Activated CD8-positive, alpha-beta memory T cell treated with anti-CD3 and anti-CD28 coated beads for 36 hours (primary cell): Measurements from ENCODE around the gene RAD51B. TPM values are rescaled to one million over a fixed set of nuclear protein-coding genes. Genes with fewer than 3 reads are reported as not detected.

Experiments
- CTCF ChIA-PET: fragments of 350-600 bp; sonication (Branson Sonifier 250); formaldehyde crosslinking; loops from one replicate; lab custom pipeline; 2021; ENCODE audit warnings: antibody characterized with exemption; lab: Charles Lee
- POLR2A ChIA-PET: fragments of 350-600 bp; sonication (Branson Sonifier 250); formaldehyde crosslinking; loops from one replicate; lab custom pipeline; 2021; ENCODE audit warnings: antibody characterized with exemption; lab: Charles Lee
- total RNA-seq, 2 experiments: library from RNA; stranded (reverse); gene quantifications; one replicate each; pipeline ENCODE4 v1.2.3, GENCODE V29; 2021

Gene RAD51B
- total RNA-seq, 2 experiments from 2014 or later = 25.0 to 26.0 TPM

DNA sequence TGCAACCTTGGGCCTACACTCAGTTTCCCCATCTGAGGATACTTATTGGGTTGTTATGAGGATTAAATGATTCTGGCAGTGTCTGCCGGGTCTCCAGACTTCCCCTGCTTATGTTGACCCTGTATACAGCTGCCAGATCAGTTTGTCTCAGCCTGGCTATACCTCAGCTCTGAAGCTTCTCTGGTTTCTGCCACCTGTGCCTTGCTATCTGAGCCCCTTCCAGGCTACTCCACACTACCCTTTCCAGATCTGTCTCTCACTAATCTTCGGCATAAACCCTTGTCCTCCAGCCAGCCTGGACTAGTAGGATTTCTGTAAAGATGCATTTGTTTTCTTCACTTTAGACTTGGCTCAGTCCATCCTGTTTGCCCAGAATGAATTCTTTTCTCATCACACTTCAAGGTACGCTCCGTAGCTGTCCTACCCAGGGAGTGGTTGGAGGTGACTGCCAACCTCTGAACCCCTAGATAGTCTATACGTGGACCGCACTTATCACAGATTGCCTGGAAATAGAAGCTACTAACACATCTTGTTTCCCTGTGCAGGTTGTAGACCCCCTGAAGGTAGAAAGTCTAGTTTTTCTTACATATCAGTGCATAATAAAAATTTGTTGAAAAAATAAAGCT lies 422.4 kb downstream of the RAD51B start:
- ChIA-PET POLR2A (no interaction called here), CTCF (no interaction called here)

DNA sequence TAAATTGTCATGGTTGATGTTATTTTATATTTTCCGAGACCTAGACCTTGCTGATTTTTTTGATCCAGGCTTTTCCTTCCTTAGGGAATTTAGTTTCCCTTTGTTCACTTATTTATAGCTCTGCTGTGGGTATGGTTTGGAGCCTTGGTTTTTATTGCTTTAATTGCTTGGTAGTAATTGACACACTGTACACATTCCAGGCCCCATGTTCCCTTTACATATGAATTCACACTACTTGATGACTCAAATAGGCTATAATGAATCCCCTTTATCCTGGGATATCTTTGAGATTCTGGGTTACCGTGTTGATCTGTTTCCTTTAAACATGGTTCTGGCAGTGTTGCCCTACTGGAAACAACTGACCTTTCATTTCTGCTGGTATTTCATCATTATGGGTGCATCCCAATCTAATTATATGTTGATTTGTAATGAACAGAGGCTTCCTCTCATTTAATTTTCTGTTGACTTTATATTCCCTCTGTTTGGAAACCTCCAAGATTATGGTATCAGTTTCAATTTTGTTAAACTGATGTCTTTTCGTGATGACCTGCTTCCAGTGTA lies 424.0 kb downstream of the RAD51B start:
- ChIA-PET CTCF (no interaction called here), POLR2A (no interaction called here)

- ChIA-PET POLR2A (no interaction called here), CTCF (no interaction called here)
Observed at GRCh38 chr14:68244262-68244980, 424.8 kb downstream of the RAD51B start.

DNA sequence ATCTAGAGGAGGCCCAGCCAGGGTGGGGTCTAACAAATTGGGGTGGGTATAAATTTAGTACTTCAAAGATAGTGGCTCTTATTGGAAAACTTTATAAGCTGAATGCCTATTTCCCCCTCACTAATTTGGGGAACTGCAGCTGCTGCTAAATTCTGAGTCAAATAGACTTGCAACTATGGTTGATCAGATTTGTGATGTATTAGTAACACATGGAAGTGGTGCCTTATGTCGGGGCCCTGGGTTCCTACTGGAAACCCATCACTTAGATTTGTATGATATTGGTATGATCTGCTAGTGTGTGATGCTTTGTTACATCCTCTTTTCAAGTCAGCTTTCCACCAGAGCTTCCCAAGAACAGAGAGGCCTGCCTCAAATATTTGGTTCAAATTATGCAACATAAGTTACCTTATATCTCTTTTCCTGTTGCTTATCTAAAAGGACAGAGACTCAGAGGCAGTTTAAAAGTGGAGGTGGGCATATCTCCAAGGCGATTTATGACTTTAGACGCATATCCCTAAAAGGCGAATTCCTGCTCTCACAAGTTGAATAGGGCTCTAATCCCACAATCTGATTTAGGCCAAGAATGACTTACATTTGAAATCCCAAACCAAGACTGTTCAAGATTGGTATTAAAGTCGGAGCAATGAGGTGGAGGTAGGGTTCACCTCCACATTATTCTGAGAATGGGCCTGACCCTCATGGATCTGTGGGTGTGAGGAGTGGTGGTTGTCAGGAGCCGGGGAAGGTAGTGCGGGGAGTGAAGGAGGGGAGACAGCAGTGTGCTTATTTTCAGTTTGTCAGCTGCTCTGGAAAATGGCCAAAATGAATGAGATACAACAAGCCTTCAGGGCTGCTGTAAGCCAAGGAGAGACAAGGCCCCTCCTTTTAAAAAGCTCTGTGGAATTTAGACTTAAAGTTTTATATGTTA lies 425.8 kb downstream of the RAD51B start:
- ChIA-PET POLR2A (interaction anchor here (0.7 kb wide), 1 partner anchor 113 kb away, joined by 3 read pairs; no protein-coding TSS in a partner anchor), CTCF (interaction anchor here (0.6 kb wide), 1 partner anchor 335 kb away, joined by 3 read pairs; no protein-coding TSS in a partner anchor)

DNA sequence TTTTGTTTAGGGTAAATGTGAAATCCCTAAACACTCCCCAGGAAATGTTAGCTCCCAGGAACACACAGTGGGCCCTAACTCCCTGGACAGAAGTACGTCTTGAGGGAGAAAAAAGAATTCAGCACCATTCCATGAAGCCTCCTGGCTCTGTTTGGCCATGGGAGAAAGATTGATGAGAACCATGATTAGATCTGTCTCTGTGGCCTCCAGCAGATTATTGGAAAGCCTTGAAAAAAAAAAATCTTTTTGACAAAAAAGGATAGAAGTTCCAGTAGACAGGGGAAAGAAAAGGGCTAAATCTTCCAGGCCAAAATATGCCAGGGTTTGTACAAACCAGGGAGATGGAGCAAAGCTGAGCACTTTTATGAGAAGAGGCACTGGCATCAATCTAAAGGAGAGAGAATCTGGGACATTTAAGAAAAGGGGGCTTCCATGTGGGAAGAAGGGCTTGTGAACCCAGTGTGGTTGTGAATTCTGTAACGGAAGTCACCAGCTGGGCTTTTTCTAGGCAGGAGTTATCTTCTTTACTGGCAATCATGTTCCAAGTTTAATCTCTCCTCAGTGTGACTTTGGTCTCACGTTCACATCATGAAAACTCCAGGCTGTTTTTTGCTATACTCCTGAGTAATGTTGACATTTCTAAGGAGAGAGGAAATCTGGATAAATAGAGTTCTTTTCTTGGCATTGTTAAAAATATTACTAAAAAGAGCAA lies 426.7 kb downstream of the RAD51B start:
- POLR2A ChIA-PET = interaction anchor here (0.7 kb wide), 1 partner anchor 112 kb away, joined by 3 read pairs; no protein-coding TSS in a partner anchor

DNA sequence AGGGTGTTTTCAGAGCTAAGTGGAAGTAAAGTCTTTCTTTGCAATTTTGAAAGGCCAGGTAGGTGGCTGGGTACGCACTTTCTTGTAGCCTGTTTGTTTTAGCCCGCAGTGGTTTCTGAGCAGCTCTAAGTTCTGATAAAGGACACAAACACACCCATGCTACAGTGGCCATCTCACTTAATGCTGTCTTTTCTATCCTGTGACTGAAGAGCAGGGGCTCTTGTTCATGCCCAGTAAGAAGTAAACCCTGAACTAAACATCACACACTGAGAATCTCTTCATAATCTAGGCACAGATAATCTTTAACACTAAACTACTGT lies 427.2 kb downstream of the RAD51B start:
- CTCF ChIA-PET = no interaction called here
- POLR2A ChIA-PET = no interaction called here

More for the DNA sequence above, 426.7 kb downstream of the RAD51B start:
- CTCF ChIA-PET = no interaction called here

- ChIA-PET CTCF (interaction anchor here (0.6 to 0.7 kb wide), 2 partner anchors 303 to 569 kb away, joined by 3 to 5 read pairs; no protein-coding TSS in a partner anchor), POLR2A (no interaction called here)
Observed at GRCh38 chr14:68247274-68247673, 427.7 kb downstream of the RAD51B start.

DNA sequence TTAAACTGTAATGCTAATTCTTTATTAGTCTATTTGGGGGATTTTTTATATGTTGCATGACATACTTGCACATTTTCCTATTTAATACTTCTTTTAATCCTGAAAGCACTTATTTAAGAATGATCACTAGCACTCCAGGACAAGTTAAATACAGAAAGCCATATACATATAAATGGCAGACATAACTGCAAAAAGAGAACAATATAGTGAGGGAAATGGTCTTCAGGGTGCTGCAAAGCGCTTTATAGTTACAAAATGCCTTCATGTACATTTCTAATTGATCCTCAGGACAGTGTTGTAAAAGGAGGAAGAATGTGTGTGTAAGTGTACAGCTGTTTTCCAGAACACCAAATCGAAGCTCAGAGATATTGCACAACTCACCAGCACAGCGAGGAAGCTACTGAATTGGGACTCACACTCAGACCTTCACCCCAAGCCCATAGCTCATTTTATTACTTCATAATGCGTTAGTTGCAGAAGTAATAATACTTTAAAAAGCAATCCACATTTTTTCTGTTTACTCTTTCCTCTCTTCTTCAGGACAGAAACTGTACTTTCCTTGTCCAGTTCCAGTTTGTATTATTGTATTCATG lies 428.2 kb downstream of the RAD51B start:
- CTCF ChIA-PET = interaction anchor here (0.6 to 3.6 kb wide), 3 partner anchors 303 to 568 kb away, joined by 3 to 12 read pairs (median 5); no protein-coding TSS in a partner anchor
- POLR2A ChIA-PET = no interaction called here

DNA sequence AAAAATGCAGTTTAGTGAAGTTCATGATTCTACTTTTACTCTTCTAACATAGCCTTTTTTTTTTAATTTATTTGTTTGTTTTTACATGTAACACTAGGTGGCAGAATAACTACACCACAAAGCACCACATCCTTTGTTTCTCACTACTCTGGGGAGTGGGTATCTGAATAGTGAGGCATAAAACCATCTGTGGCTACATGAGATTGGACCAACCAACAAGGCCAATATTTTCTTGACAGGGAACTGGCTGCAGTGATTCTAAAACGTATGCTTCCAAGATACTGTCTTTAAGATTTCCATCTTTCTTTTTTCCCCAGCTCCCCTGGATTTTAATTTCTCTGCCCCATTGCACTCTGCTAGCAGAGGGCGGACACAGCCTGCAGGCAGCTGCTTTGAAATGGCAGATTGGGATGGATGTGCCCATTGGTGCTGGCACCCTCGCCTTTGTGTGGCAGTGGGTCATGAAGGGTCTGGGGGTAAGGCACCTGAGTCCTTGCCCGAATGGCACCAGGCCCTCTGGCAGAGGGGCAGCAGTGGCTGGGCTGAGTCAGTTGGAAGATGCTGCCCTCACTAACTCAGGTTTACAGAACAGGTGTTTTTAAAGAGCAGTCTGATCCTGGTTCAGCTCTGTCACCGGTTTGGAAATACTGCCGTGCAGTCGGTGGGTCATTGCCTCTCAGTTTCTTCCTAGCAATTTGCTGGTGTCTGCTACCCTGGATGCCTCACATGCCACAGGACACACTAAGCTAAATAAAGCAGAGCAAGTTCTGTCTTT lies 429.1 kb downstream of the RAD51B start:
- ChIA-PET CTCF (interaction anchor here (1.0 to 3.6 kb wide), 8 partner anchors 16 to 571 kb away, joined by 3 to 21 read pairs (median 4); no protein-coding TSS in a partner anchor), POLR2A (no interaction called here)

GRCh38 chr14:68249661-68250451 lies 430.3 kb downstream of the RAD51B start:
- POLR2A ChIA-PET = interaction anchor here (0.5 kb wide), 1 partner anchor 145 kb away, joined by 3 read pairs; no protein-coding TSS in a partner anchor
- CTCF ChIA-PET = interaction anchor here (1.1 to 3.6 kb wide), 7 partner anchors 34 to 570 kb away, joined by 3 to 21 read pairs (median 4); no protein-coding TSS in a partner anchor

DNA sequence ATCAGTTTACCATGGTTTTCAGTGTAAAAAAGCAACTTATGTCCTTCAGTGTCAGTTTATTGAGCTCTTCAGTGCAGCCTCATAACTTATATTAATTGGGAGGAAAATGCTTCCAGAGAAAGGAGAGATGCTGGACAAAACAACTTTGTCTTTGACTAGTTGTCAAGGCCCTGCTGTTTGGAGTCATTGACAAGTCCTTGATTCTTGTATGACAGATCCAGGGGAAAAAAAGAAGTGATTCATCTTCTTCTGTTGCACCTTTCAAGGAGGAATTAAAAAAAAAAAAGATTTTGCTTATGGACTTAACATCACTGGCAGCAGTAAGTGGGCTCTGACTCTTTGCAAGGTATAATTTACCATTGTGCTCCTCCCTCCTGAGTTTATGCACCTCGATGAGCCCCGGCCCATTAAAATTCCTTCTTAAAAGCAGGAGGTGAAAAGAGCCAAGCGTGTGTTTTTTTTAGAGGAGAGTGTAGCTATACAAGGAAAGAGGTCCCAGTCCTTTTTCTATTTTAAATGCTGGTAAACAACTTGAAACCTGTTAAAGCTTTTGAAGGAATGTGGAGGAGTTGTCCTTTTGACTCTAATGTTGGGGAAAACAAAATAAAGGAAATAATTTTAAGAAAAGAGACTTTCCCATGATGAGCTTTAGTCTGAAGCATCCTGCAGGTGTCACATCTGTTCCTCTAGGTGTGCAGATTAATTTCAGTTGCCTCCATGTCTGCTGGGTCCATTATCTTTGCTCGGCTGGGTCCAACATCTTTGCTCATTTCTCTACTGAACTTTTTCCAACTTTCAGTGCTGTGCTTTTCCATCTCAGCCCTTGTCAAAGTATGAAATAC lies 431.6 kb downstream of the RAD51B start:
- ChIA-PET CTCF (interaction anchor here (1.1 to 3.6 kb wide), 4 partner anchors 33 to 574 kb away, joined by 3 to 21 read pairs (median 8); no protein-coding TSS in a partner anchor), POLR2A (no interaction called here)

DNA sequence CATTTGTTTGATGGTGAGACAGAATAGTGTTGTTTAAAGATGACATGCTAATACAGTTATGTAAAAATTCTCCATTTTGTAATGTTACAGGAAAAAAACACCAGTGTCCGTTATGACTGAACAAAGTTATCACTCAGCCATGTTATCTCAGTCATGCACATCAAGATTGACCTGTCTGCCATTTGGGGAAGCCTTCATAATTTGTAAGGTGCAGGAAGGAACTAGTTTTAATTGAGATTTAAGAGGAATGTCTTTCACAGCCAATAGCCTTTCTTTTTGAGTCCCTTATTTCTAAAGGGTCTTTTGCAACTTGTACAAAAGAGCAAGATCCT lies 432.2 kb downstream of the RAD51B start:
- ChIA-PET CTCF (interaction anchor here (1.3 kb wide), 1 partner anchor 574 kb away, joined by 4 read pairs; no protein-coding TSS in a partner anchor), POLR2A (no interaction called here)

DNA sequence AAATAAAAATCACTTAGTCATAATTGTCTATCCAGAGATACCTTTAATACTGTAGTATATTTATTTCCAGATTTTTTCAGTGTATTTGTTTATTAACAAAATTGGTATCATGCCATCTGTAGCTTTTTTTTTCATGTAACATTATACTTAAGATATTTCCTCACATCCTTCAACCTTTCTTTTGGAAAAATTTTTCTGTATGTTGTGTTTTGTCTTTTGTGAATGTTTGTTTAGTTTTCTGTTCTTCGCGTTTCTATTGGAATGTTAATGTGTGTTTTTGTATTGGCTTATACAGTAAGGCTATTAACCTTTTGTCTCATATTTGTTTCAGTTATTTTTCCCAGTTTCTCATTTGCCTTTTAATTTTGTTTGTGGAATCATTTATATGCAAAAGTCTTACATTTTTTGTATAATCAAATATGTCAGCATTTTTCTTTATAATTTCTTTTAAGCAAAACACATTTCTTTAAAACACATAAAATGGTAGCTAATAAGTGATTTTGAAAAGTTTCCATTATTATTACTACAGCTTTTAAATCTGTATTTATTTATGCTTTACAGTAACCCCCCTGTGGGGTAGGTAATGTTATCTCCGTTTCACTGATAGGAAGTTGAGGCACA lies 433.7 kb downstream of the RAD51B start:
- POLR2A ChIA-PET = no interaction called here
- CTCF ChIA-PET = no interaction called here

- ChIA-PET POLR2A (no interaction called here), CTCF (no interaction called here)
Observed at GRCh38 chr14:68253878-68254528, 434.4 kb downstream of the RAD51B start.
